Raji (cell line): Measurements from ENCODE around the gene MAD1L1.

Experiments
- POLR2A ChIP-seq: IDR thresholded peaks from 2 replicates; pipeline ENCODE4 v1.6.1; 2011; ENCODE audit warnings: low read depth, low read length, control low read depth; ENCODE audit not compliant: insufficient read depth

The MAD1L1 gene

DNA sequence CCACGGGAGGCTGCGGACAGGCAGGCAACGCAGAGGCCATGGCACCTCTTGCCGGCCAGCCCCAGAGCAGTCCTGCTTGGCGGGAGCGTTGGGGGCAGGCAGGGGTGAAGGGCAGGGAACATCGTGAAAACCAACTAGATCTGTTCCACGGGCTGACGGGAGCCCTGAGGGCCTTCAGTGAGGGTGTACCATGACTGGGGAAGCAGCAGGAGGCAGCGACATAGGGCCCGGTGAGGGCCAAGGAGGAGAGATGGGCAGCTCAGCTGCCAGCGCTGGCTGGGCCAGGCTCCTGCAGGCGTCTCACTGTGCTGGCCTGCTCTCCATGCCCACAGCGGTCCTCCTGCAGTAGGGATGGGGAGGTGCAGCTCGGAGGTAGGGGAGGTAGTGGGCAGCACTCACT is 366.1 kb downstream of the MAD1L1 start:
- no peak for TF ChIP-seq POLR2A

DNA sequence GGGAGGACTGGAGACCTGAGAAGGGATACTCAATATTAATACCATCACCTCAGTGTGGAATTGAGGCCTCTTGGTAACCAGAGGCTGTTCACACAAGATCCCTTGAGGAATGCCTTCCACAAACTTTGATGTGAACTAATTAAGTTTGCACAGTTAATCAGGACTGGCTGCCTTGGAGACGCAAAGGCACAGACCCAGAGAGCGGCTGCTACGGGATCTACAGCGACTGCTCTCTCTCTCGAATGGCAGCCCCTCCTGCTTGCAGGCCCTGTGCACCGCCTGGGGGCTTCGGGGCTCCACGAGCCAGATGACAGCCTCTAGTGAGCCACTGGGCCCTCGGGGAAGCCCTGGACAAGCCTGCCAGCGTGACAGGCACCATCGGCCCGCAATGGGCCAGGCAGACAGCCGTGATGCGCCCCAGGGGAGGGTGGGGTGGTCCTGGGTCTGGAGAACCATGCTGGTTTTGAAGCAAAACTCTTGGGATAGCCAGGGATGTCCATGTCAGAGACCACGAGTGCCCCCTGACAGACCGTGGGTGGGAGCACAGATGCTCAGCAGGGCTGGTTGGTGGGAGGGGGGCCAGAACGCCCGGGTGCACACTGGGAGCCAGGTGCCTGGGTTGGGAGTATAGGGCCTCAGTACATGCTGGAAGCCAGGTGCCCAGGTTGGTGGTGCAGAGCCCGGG is 367.0 kb downstream of the MAD1L1 start:
- no peak for TF ChIP-seq POLR2A

DNA sequence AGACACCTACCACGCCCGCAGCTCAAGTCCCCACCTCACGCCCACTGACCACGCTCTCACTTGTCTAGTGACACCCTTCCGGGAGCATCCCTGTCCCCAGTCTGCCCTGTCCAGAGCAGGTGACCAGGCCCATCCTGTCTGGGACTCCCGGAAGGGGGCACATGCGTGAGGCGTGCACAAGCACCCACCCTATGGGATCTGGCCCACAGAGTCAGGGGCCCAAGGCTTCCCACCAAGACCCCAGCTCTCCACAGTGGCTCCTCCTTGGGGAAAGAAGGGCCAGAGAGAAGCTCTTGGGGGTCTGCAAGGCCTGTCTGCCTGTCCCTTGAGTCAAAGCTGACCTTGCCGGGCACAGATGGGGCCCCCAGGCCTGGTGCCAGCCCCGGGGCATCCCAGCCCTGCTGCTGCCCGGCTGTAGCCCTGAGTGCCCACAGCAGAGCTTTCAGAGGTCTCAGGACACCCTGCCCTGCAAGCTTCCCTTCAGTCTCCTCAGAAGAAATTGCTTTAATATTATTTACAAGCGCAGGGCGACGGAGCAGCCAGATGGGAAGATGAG is 367.7 kb downstream of the MAD1L1 start:
- TF ChIP-seq POLR2A: no peak

DNA sequence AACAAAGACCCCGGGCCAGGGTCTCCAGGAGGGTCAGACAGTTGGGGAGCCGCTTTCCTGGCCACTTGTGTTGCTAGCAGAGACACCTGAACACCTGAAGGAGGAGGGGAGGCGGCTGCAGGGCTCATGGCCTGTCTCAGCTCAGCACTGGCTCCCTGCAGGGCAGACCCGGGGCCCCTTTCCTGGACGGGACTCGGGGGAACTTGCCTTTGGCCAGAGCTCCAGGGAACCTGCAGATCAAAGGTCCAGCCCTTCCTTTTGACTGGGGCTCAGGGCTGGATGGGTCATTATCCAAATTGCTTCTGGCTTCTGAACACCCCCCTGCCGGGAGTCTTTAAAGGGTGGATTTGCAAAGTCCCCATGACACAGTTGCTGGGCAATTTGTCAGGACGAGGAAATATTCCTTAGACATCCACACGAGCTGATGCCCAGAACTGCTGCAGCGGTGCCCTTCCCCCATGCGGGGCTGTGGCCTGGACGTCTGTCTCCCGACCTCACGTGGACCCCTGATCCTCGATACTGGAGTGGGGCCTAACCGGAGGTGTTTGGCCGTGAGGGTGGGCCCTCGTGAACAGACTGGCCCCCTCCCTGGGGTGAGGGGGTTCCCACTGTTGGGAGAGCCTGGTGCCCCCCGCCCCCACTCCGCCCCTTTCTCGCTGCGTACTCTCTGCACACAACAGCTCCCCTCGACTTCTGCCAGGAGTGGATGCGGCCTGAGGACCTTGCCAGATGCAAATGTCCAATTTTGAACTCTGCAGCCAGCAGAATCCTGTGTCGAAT is 368.4 kb downstream of the MAD1L1 start:
- TF ChIP-seq POLR2A: no peak

DNA sequence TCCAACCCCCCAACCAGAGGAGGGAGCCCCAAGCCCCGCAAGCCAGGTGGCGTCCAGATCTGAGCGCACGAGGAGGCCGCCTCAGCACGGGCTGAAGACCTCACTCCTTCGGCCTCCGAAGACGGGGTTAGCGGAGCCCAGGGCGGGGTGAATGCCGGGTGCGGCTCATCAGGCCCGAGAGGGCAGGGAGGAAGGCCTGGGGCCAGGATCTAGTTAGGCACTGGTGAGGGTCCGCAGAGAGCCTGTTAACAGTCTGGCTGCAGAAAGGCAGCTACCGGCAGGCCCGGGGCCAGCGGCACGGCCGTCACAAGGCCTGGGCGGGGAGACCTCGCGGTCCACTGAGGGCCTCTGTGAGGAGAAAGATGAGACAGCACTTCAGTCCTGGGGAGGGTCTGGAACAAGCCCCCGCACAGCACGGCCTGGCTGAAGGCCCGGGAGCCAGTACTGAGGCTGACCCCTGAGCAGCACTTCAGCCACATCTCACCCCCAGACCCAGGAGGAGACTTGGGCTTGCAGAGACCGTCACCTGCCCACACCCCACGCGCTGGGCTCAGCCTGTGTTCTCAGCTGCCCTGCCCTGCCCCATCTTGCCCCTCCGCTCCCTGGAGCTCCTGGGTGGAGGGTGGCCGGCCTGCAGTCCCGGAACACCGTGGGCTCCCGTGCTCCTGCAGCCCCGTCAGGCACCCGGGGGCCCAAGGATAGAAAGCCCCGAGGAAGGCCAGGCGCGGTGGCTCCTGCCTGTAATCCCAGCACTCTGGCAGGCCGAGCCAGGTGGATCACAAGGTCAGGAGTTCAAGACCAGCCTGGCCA is 369.4 kb downstream of the MAD1L1 start:
- TF ChIP-seq POLR2A: no peak

DNA sequence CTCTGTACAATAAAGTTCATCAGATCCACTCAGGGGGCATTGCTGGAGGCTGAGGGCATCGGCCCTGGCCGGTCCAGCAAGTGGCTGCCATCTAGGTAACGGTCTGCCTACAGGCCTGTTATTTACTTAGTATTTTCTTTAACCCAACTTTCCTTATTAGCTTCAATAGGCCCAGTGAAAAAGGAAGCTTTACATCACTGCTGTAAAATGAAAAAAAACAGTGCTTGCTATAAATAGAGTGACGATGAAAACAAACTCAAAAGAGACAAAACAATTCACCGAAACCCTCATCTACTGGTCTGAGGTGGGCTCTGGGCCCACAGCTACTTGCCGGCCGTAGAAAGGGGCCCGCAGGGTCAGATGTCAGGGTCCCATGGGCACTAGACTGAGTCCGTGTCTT is 370.2 kb downstream of the MAD1L1 start:
- TF ChIP-seq POLR2A: no peak

DNA sequence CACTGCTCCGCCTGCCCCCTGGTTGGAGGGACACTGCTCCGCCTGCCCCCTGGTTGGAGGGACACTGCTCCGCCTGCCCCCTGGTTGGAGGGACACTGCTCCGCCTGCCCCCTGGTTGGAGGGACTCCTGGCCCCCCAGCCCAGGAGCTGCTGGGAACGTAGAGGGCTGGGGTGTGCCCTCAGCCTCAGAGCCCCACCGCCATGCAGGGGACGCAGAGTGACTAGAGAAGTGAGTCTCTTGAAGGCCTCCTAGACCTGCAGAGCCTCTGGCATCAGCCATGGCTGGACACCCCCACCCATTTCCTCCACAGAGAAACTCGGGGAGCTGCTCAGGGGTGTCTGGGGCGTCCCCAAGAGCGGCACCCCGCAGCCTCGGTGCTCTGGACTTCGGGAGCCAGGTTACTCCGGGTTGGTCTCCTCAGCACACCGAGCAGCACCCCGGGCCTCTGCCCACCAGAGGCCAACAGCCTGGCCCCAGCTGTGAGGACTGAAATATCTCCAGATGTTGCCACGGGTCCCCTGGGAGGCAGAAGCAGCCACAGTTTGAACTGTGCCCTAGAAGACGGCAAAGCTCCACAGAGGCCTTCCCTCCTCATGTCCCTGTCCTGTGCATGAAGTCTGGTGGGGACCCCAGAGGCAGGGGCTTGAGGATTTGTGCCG is 370.8 kb downstream of the MAD1L1 start:
- TF ChIP-seq POLR2A: no peak

DNA sequence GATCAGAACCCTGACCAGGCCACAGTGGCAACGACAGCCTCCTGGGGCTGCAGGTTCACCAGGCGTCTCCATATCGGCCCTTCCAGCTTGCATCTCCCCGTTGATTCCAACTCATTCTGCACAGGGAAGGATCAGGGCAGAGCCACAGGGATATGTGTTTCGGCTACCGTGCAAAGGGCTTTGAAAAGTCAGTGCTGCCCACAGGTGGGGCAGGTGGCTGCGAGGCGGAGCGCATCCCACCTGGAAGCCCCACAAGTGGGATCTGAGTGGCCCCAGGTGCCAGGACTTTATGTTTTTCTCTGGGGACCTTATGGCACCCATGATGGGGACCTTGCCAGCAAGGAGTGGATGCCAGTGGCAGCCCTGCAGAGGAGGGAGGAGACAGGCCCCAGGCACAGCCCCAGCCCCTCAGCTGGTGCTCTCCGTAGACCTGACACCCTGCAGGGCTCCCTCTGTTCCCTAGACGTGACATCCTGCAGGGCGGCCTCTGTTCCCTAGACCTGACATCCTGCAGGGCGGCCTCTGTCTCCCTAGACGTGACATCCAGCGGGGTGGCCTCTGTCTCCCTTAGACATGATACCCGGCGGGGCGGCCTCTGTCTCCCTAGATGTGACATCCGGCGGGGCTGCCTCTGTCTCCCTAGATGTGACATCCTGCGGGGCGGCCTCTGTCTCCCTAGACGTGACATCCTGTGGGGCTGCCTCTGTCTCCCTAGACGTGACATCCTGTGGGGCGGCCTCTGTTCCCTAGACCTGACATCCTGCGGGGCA is 373.3 kb downstream of the MAD1L1 start:
- no peak for TF ChIP-seq POLR2A

DNA sequence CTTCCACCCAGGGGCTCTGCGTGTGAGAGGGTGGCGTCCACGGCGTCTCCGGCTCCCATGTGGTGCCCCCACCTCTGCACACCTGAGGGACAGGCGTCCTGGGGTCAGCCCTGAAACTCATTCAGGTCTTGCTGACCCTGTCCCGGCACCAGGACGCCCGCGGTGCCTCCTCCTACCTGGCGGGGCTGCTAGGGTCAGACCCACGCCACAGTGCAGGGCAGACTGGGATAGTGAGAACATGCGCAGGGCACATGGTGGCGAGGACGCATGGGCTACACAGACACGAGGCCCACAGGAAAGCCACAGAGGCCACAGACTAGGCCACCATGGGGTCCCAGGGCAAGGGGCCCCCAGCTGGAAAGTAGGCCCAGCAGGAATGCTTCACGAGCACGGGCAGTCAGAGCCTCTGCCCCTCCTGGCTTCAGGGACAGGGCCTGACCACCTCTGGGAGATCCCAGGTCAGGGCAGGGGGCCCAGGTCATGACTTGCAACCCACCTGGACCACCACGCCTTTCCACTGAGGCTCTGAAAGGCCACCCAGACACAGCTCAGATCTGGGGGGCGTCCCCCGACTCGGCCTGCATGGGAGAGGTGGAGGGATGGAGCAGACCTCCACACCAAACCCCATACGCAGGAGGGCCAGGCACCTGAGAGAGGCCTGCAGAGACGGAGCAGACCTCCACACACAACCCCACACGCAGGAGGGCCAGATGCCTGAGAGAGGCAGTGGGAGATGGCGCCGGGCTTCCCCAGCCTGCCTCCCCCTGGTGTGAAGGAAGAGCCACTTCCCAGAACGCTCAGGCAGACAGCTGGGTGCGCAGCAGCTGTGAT is 374.1 kb downstream of the MAD1L1 start:
- no peak for TF ChIP-seq POLR2A

DNA sequence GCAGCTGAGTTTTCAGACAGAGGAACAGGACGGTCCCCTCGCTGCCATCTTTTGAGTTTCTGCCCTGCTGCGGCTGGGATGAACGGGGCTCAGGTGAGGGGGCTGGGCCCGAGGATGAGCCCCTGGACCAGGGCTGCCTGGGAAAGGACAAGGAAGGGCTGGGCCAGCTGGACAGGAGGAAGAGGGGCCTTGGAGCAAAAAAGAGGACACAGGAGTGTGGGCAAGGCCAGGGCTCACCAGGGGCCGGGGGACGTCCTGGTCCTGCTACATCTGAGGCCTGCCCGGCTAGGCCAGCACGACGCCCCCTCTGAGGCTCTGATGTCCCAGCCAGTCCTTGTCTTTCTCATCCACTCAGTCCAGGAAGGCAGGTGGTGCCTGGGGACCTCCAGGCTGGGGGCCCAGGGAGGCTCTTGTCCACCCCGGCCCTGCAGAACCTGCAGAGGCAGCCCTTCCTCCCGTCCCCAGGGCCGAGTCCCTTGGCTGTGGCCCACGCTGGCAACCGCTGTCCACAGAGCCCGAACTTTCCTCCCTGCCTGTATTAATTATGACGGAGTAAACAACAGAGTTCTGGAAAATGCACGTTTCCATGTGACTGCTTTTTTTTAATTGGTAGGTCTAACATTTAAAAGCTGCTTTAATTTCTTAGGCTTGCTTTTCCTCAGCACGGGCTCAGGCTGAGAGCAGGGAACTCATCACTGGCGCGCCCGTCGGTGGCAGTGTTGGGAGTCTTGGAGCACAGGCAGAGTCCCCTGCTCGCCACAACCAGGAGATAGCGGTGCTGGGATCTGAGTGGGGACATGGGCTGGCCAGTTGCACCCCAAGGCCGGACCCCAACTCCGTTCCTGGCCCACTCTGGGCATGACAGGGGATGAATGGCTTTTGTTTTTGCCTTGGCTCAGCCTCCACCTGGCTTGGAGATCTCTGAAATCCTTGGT is 375.0 kb downstream of the MAD1L1 start:
- TF ChIP-seq POLR2A: no peak

DNA sequence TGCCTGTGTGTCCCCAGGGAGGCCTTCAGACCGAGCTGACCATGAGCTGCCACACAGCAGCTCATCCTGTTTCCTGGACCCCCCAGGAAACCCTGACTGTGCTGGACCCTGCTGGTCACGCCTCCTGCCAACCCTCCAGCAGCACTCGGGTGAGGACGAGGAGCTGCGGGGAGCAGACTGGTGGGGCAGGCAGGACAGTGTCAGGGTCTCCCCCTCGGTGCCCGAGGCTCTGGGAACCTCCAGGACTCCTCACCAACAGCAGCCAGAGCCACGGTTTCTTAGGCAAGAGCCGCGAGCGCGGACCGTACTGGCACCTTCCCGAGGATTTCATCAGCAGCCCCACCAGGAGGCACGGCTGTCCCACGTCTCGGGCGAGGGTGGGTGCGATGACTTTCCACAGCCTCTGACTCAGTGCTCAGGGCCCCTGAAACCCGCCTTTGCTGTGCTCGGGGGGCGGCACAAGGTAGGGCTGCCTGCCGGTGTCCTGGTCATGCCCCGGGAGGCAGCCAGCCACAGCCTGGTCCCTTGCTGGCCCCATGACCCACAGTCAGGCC is 375.8 kb downstream of the MAD1L1 start:
- TF ChIP-seq POLR2A: no peak

DNA sequence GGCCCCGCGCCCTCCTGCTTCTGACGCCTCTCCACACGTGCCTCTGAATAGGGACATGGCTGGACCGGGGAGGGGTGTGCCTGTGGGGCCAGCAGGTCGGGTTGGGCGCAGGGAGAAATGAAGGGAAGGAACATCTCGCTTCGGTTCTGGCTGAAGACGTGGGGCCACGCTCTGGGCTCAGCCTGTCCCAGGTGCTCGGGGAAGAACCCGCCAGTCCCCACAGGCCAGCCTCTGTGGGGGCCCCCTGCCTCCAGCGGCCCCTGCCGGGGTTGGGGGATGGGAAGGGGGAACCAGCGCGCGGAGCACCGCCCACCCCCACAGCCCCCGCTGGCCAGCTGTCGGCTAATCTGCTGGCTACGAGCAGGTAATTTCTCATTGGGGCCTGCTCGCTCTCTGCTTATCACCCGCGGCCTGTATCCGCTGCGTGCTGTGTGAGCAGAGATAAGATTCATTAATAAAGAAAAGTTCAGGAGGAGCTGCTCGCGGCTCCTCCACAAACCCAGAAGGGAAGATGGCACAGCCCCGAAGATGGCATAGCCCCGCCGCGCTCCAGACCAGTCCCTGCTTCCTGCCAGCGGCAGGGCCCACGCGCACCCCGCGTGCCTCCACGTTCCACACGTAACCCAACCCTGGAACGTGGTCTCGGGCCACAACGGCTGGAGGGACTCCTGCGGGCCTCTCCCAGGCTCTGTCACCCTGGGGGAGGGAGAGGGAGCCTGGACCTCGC is 376.4 kb downstream of the MAD1L1 start:
- TF ChIP-seq POLR2A: no peak

DNA sequence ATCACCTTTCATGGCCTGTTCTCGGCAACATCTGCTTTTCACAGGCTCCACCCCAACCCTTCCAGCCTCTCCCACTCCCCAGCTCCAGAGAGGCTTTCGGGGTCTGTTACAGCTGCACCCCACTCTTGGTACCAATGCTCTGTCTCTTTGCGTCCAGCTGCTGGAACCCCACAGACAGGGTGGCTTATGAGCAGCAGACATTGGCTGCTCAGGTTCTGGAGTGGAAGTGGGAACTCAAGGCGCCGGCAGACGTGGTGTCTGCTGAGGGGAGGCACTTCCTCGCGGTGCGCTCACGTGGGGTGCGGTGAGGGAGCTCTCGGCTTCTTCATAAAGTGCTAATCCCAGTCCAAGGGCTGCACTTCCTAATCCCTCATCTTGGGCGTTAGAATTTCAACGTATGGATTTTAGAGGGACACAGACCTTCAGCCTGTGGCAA is 377.0 kb downstream of the MAD1L1 start:
- no peak for TF ChIP-seq POLR2A
